Superior temporal gyrus (tissue), 1 donor: Measurements from ENCODE around the gene SRRM4.
"Not testable (repeated sequence)": the region's sequence is repeated elsewhere in the genome, so short reads cannot be mapped to it uniquely, and the experiment has no call there.

Source experiments
- DNase-seq: peaks from one replicate; pipeline ENCODE4 v3.0.0-alpha.2; 2016; ENCODE audit errors: extremely low spot score

The SRRM4 gene, protein sequence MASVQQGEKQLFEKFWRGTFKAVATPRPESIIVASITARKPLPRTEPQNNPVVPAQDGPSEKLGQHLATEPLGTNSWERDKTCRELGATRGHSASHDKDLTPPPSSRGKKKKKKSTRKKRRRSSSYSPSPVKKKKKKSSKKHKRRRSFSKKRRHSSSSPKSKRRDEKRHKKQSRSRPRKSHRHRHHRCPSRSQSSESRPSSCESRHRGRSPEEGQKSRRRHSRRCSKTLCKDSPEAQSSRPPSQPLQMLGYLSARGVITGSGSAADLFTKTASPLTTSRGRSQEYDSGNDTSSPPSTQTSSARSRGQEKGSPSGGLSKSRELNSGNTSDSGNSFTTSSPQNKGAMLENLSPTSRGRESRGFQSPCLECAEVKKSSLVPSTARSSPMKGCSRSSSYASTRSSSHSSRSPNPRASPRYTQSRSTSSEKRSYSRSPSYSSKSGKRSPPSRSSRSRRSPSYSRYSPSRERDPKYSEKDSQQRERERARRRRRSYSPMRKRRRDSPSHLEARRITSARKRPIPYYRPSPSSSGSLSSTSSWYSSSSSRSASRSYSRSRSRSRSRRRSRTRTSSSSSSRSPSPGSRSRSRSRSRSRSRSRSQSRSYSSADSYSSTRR

DNA sequence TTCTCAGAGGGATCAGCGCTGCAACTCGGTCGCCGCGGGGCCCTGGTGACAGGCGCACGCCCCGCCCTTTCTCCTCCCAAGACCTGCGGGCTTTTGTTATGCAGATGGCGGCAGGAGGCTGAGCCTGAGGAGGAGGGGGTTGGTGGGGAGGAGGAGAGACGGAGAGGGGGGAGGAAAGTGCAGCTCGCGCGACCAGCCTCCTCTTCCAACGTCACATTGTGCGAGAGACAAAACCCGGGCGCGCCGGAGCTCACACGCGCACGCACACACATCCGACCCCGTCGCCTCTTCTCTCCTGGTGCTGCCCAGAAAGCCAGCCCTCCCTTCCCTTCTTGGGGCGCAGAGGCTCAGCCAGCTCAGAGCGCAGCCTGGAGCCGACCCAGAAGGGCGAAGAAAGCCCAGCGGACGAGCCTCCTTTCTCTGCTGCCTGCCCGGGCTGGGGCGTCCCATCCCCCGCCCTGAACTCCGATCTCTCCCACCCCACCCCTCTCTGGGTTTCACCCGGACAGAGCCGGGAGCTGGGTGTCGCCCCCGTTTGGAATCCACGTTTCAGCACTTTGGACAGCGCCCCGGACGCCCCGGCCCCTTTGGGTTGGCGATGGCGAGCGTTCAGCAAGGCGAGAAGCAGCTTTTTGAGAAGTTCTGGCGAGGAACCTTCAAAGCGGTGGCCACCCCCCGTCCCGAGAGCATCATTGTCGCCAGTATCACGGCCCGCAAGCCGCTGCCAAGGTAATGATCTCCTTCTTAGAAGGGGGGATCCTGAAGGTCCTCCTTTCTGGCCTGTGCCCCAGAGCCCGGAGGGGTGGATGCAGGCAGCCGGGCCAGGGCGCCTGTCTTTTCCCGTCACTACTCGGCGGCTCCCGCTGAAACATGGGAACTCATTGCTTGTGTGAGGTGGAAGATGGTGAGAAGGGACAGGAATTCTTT, at the start of gene SRRM4:
Gene SRRM4, plus strand, starts transcription at position 257 of the 927 bp plus-strand sequence. Its CDS starts 342 bp downstream, at position 599.
- peak; percentile 44 for DNase-seq

DNA sequence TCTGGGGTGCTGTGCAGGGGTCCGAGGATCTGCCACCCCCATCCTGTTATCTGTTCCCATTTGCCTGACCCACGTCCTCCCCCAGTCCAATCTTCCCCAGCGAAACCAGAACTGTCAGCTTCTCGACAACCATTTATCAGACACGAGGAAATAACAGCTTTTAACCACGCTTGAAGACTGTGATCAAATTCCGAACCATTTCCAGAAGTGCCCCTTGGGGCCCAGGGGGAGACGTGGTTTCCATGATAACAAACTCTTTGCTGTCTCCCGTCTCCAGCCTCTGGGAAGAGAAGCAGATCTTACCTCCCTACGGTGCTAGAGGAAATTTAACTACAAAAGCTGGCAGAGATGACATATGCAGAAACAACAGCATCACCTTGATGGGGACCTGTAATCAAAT, 35.1 kb upstream of the SRRM4 start:
- no peak for DNase-seq

DNA sequence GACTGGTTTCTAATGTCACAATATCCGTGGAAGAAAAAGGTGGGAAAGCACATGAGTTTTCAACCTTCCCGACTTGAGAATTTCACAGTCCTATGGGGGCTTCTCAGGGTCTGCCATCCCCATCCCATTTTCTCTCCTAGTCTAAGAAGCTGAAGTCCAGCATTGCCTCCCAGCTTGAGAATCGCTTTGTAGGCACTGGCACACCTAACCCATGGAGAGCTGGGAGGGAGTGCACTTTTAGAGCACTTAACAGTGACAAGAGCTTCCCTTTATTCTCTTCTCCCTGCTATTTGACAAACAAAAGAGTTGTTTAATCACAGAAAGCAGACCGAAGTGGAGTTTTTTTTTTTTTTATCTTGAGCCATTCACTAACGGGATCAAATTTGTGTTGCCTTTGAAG, 22.8 kb upstream of the SRRM4 start:
- no peak for DNase-seq

DNA sequence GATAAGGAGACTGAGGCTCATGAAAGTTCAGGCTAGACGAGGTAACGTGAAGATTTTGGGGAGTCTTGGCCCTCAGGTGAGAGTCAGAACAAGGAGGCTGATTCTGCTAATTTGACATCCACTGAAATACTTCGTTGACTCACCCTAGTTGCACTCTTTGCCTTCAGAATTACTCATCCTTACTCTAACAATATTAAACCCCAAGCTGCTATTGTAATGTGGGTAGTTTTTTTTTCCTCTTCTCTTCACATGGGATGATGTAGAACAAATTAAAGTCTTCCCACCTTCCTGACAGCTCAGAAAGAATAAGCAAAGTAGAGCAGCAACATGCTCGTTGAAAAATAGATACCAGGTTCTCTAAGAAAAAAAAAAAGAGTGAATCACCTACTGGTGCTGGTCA, 22.0 kb upstream of the SRRM4 start:
- DNase-seq: peak; percentile 26

DNA sequence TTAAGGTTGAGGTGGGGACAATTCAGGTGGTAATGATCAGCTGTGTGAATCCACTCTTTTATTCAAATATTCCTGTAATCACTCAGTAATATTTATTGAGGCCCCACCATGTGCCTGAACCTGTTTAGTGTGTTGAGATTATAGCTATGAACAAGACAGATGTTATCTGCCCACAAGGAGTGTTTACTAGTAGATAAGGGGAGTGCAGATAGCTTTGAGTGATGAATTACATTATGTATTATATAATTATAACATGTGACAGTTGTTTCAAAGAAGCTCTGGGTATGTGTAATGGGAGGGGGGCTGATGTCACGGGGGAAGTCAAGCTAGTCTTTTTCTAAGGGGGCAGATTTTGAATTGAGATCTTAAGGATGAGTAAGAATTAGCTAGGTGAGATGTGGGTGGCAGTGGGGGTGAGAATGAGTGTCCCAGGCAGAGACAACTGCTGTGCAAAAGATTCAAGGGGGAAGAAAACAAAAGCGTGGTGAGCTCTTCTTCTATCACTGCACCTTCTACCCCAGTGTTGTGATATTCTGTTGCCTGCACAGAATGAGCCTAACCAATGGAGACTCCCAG, 21.3 kb upstream of the SRRM4 start:
- DNase-seq: peak; percentile 22

DNA sequence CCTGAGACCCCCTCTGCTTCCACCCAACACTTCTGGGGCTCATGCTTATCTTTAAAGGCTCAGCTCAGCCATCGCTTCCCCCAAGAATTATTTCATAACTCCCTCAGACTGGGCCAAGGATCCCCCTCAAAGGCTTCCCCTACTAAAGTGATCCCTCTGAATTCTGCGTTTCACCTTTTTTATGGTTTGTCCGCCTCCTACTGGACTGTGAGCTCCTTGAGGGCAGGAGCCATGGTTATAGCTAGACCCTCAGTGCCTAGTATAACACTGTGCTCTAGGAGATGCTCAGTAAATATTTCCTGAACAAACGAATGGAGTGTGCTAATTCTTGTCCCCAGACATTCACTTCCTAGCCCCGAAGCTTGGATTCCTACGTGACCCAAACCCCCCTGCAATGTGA, 20.5 kb upstream of the SRRM4 start:
- no peak for DNase-seq

DNA sequence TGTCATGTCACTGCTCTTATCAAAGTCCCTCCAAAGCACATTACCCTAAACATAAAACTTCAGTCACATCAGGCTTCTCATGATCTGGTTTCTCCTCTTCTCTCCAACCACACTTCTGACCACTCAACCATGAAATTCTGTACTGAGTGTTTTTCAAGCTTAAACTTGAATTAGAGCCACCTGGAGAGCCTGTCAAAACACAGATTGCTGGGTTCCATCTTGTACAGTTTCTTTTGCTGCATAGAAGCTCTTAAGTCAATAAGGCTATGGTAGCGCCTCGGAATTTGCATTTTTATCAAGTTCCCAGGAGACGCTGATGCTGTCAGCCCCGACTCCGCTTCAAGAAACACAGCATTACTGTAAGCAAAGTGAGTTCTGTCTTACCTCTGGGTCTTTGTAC, 16.4 kb upstream of the SRRM4 start:
- DNase-seq: no peak

DNA sequence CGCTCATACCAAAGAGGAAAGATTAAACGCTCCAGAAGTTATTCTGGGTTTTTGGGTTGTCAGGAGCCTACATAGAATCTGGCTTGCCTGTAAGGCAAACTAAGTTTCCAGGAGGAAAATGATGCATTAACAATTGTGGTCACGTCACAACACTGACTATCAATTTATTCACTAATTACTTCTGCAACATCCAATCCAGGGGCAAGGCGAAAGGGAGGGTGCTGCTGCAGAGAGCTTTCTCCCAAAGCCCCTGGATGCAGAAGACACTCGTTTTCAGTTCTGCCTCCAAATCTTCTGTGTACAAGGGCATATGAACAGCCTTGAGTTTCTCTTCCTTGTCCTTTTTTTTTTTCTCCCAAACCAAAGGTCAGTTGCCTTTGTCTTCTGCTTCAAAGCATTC, 10.5 kb upstream of the SRRM4 start:
- no peak for DNase-seq

DNA sequence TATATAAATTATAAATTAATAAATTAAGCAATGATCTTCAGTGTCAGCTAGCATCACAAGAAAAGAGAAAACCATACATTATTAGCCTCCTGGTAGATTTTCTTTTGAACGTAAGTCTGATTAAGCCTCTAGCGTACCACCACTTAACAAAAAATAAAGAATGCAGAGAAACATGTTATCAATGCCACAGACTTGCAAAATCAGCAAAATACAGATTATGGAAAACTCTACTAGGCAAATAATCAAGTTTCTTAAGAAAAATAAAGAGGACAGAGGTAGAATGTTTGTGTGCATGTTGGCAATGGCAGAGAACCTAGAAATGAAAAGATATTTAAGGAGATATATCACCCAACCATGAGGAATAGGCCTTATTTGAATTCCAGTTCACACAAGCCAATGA, 8.4 kb upstream of the SRRM4 start:
- DNase-seq: no peak

DNA sequence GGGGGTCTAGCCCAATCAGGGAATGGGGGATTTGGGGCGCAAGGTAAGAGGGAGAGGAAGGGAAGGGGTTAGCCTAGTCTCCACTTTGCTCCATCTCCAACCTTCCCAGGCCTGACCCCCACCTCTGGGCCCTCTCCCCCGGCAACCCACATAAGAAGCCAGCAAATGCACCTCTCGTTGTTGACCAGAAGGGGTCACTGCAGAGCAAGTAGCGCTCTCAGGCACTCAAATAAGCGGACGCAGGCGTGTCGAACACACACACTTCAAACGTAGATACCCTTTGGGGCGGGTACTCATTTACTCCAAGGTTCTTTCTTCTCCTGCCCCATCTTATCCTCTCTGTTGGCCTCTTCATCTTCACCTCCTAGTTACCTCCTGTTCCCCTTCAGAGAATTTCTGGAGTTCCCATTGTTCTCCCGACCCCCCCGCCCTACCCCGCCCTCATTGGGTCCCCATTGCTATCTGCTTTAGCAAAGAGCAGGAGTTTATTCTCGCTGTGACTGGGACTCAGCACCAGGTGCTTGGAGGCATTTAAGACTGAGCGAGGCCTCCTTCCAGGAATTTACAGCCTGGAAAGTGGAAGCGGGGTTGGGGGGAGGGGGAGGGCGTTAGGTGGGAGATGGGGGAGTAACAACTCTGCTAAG, 1.5 kb upstream of the SRRM4 start:
- DNase-seq: peak; percentile 85

DNA sequence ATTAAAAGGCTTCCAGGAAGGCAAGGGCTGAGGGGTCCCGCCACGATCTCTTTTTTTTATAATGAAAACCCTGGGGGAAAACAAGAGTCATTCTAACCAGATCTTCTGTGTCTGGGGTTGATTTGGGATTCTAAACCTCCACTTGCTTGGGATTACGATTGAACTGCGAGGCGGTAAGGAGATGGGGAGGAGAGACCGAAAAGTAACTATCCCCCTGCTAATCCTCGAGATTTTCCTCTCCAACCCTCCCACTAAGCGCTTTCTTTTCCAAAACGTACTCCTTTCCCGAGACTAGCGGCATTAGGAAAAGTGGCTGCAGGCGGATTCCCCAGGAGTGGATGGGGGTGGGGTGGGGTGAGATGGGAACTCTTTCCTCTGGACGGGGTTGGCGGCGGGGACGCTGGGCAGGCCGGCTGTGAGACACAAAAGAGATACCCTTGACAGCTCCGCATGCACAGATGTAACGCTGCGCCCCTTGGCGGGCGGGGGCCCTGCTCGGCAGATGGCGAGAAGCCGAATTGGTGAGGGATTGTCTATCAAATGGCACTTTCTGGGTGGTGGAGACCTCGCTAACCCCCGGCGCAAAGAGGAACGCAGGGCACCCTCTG, 830 bp upstream of the SRRM4 start:
- DNase-seq: no peak

DNA sequence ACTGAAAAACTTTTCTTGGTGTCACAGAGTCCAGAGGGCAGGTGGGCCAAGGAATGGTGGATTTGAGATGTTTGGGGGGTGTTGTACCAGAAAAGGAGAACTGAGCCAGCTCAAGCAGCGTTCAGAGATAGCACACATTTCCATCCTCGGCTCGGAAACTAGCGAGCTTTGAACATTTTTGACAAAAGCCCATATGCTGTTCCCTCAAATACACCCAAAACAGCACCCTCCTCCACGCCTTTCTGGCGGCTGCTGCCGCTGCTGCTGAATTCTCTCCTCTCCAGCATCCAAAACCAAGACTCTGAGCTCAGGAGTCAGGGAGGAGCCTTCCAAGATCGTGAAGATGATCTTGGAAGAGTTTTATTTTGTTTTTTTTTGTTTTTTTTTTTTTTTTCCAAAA, 961 bp downstream of the SRRM4 start:
- peak; percentile 46 for DNase-seq

DNA sequence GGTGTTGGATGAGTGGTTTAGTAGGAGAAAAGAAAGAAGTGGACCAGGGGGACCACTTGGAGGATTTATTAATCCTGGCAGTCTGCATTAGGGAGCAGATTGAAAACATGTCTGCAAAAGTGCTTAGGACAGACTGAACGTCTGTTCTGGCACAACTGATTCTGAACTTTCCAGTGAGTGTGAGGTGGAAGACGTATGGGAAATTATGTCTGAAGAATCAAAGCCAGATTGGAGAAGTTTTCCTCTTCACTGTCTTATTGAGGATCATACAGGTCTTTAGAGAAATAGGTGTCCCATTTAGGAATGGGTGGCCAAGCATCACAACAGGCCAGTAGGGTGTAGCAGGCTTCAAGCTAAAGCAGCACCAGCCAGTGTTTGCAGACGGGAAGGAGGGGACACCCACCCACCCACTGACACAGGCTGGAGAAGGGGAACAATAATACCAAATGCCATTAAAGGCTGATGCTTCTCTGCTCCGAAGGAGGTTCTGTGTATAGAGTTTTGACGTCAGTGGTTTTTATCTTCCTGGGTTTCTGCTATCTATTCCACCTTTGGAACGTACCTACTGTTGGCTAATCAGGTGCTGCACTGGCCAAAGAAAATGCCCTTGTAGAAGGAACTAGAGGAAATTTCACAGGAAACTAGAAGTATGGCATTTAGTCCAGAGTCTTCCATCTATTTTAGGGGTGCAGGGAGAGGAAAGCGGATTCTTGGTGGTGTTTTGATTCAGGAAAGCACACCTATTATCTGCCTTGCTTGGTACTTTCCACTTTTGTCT, 1.8 kb downstream of the SRRM4 start:
- no peak for DNase-seq

DNA sequence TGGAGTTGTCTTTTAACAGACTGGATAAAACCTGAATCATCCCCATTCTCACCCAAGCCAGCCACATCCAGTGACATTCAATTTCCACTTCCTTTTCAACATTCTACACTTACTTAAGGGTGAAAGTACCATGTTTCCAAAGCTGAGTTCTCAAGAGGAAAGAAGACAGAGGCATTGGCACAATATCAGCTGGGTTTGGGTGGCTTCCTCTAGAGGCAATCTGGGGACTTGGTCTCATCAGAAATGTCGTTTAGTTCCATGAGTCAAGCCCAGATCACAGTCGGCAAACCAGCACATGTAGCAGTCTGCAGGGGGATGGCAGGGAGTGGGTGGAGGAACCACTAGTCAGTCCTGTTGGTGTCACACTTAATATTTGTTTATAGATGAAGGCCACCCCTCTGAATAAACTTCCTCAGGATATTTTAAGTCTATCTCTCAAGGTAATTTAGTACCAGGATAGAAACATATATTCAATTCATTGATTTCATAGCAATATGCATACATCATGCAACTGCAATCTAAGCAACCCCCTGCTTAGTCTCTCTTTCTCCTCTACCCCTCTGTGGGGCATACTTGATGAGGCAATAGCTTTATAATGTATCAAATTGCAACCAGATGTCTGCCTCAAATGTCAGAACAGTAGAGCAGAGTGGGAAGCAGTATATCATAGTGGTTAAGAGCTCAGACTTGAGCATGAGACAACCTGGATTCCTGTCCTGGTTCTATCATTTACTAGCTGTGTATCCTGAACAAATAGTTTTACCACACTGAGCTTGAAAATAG, 3.0 kb downstream of the SRRM4 start:
- DNase-seq: peak; percentile 30

DNA sequence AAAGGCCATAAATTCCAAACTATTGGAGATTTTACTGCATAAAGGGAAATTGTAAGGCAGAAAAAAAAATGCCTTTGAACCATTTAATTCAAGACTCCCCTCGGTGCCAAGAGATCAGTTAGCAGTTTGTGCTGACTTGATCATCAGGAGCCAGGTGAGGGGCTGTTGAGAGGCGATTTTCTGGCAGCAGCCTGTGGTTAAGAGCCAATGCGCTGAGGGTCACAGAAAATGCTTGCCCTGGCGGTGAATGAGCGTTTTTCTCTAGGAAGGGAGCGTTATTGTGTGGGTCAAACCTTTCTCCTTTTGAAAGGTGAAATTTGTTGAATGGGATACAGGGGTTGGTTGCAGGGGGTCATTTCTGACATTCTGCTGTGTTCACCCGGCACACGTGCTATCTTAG, 4.7 kb downstream of the SRRM4 start:
- DNase-seq: no peak

DNA sequence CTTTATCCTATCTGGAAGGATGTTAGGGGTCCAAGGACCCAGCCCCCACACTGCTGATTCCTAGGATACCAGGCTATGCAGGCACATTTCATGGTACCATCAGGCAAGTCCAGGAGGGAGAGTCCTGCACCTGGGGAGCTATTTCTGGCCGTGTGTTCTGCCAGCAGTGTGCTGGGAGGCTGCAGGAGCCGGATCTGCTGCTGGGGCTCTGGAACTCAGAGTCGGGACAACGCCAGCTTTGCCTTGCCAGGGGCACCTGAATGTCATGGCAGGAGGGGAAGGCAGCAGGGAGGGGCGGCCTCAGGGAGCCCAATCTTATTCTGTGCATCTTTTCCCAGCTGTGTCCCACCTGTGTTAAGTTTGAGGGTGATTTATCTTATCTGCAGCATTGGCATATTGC, 17.8 kb downstream of the SRRM4 start:
- DNase-seq: no peak

DNA sequence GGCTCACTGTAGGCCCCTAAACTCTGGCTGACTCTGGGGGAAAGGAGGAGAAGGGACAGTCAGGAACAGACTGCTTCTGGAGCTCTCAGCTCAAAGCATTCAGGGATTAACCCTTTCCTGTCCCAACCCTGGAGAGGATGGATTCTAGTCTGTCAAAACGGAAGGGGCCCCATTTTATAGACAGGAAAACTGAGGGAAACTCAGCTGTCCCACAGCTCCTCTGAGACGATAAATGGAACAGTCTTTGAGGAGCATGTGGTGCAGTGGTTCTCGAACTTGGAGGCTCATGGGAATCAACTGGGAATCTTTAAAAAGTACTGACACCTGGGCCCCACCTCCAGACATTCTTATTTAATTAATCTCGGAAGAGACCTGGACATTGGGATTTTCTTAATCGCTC, 23.7 kb downstream of the SRRM4 start:
- DNase-seq: no peak

DNA sequence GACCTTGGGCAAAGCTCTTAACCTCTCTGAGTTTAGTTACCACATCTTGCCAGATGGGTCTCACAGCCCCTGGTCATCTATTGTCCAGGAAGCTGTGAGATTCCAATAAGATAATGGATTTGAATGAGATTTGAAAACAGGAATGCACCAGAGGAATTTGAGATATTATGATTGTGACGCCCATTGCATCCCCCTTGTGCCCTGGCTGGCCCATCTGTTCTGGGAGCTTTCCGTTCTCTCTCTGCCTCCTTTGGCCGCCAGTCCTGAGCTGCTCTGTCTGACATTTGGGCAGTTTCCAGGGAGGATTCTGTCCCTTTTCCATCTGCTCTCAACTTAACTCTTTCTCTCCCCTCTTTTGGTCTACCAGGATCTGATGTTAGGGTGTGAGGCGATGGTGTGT, 24.6 kb downstream of the SRRM4 start:
- no peak for DNase-seq

DNA sequence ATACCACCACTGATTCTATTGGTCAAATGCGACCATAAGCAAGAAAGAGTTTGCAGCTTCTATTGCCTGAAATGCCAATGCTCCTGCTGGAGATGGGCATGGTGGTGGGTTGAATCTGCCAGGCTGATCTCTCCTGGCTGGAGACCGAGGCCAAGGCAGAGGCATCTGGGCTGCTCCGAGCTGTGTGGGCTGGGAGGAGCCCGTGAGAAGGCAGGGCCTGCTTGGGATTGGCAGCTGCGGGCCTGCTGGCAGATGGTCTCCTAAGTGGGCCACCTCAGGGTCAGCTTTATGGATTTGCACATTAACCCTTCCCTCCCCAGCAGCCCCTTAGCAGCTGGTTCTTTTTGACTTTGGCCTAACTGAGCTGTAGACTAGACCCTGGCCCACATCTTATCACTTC, 25.4 kb downstream of the SRRM4 start:
- no peak for DNase-seq

DNA sequence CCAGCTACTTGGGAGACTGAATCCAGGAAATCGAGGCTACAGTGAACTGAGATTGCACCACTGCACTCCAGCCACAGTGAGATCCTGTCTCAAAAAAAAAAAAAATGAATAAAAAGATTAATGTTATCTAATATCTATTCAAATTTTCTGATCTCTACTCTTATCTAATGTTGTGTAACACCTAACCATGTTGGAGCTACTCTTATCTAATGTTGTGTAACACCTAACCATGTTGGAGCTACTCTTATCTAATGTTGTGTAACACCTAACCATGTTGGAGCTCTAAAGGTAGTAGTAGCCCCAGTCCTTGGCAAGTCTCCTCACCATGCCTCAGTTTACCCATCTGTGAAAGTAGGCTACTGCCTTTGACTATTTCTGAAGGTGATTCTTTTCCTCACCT, 26.9 kb downstream of the SRRM4 start:
- DNase-seq: not testable (repeated sequence)
